OCI-LY3 (cell line): ENCODE results near the gene C9orf78.

Source experiments
- H2AFZ ChIP-seq: fragments of 200-600, 300-600 bp; shearing (Covaris generic); 2 replicates; pipeline ENCODE4 v1.6.0; 2014; ENCODE audit warnings: antibody characterized with exemption, low read depth, low read length
- H3K27ac ChIP-seq: fragments of 200-600, 300-600 bp; sonication (generic); 2 replicates; pipeline ENCODE4 v1.5.1; 2014; ENCODE audit warnings: mild to moderate bottlenecking, low read length, moderate library complexity, mixed read lengths
- H3K27me3 ChIP-seq: fragments of 200-600, 300-600 bp; sonication (generic); 2 replicates; pipeline ENCODE4 v1.6.1; 2014; ENCODE audit warnings: low read depth, low read length, mixed read lengths
- H3K36me3 ChIP-seq: fragments of 200-600, 300-600 bp; sonication (generic); replicated peaks from 2 replicates; pipeline ENCODE3; 2014; ENCODE audit warnings: low read depth, low read length, mixed read lengths
- H3K4me1 ChIP-seq: fragments of 300-600, 200-600 bp; sonication (generic); 2 replicates; pipeline ENCODE4 v1.6.1; 2014; ENCODE audit warnings: low read length, mixed read lengths
- H3K4me2 ChIP-seq: fragments of 200-600, 300-600 bp; sonication (generic); 2 replicates; pipeline ENCODE4 v1.6.1; 2014; ENCODE audit warnings: low read length, mixed read lengths
- H3K4me3 ChIP-seq: fragments of 300-600, 200-600 bp; sonication (generic); 2 replicates; pipeline ENCODE4 v1.5.1; 2014; ENCODE audit warnings: antibody characterized with exemption, mild to moderate bottlenecking, low read length, moderate library complexity
- H3K79me2 ChIP-seq: fragments of 300-600, 200-600 bp; shearing (Covaris generic); 2 replicates; pipeline ENCODE4 v1.6.1; 2014; ENCODE audit warnings: mild to moderate bottlenecking, low read length, mixed read lengths
- H3K9ac ChIP-seq: fragments of 300-600, 200-600 bp; shearing (Covaris generic); 2 replicates; pipeline ENCODE4 v1.6.0; 2014; ENCODE audit warnings: mild to moderate bottlenecking, low read length, moderate library complexity
- H3K9me3 ChIP-seq: fragments of 200-600, 300-600 bp; shearing (Covaris generic); 2 replicates; pipeline ENCODE4 v1.6.1; 2014; ENCODE audit warnings: low read length, mixed read lengths; ENCODE audit not compliant: insufficient read depth
- H4K20me1 ChIP-seq: fragments of 200-600, 300-600 bp; sonication (generic); 2 replicates; pipeline ENCODE4 v1.6.1; 2016; ENCODE audit warnings: low read length, mixed read lengths; ENCODE audit not compliant: insufficient read depth
- CTCF ChIP-seq: fragments of 200-600, 300-600 bp; sonication (generic); IDR thresholded peaks from 2 replicates; pipeline ENCODE4 v1.5.1; 2014; ENCODE audit warnings: antibody characterized with exemption, low read length, low read depth
- EZH2phosphoT487 ChIP-seq: fragments of 200-600 bp; shearing (Covaris generic); IDR thresholded peaks from 2 replicates; pipeline ENCODE4 v1.6.1; 2018; ENCODE audit warnings: antibody characterized with exemption, mixed run types, low read depth

Gene C9orf78

GRCh38 chr9:129840034-129840433 is 5.0 kb upstream of the C9orf78 start:
- Histone ChIP-seq H3K4me2 (no peak overlapping the region), H3K9ac (no peak overlapping the region), H3K27ac (no peak overlapping the region)

GRCh38 chr9:129839324-129840023 is 4.4 kb upstream of the C9orf78 start:
- H3K27ac ChIP-seq = no peak overlapping the region
- H3K4me3 ChIP-seq = no peak overlapping the region
- no peaks in the 10 kb centered on the region for H3K9me3 ChIP-seq
- TF ChIP-seq CTCF (no peak), EZH2phosphoT487 (no peak)
- no peak overlapping the region for H3K4me2 ChIP-seq
- H3K4me1 ChIP-seq = peaks cover 7% of the 10 kb centered on the region
- H3K9ac ChIP-seq = no peak overlapping the region
- H3K27me3 ChIP-seq = no peaks in the 10 kb centered on the region
- H2AFZ ChIP-seq = no peak overlapping the region
- H3K36me3 ChIP-seq = no peaks in the 10 kb centered on the region
- H3K79me2 ChIP-seq = peaks cover 14% of the 10 kb centered on the region
- no peaks in the 10 kb centered on the region for H4K20me1 ChIP-seq

More at GRCh38 chr9:129840034-129840433, 5.0 kb upstream of the C9orf78 start:
- no peaks in the 10 kb centered on the region for H4K20me1 ChIP-seq
- peaks cover 7% of the 10 kb centered on the region for H3K4me1 ChIP-seq
- H3K4me3 ChIP-seq = no peak overlapping the region
- no peaks in the 10 kb centered on the region for H3K27me3 ChIP-seq
- no peak for TF ChIP-seq CTCF
- no peak for TF ChIP-seq EZH2phosphoT487
- no peaks in the 10 kb centered on the region for H3K9me3 ChIP-seq
- H3K79me2 ChIP-seq = peaks cover 9% of the 10 kb centered on the region
- H2AFZ ChIP-seq = no peak overlapping the region
- H3K36me3 ChIP-seq = no peaks in the 10 kb centered on the region

GRCh38 chr9:129838707-129839259 is 3.7 kb upstream of the C9orf78 start:
- no peaks in the 10 kb centered on the region for H3K9me3 ChIP-seq
- peaks cover 21% of the 10 kb centered on the region for H3K79me2 ChIP-seq
- H2AFZ ChIP-seq = no peak overlapping the region
- no peaks in the 10 kb centered on the region for H3K36me3 ChIP-seq
- H3K9ac ChIP-seq = no peak overlapping the region
- H3K27ac ChIP-seq = no peak overlapping the region
- no peak overlapping the region for H3K4me2 ChIP-seq
- TF ChIP-seq CTCF (no peak), EZH2phosphoT487 (no peak)
- no peak overlapping the region for H3K4me3 ChIP-seq
- H3K27me3 ChIP-seq = no peaks in the 10 kb centered on the region
- H4K20me1 ChIP-seq = no peaks in the 10 kb centered on the region
- peaks cover 11% of the 10 kb centered on the region for H3K4me1 ChIP-seq

- Histone ChIP-seq H3K27ac (no peak overlapping the region), H3K27me3 (no peaks in the 10 kb centered on the region), H3K4me3 (peak overlapping the region; percentile 94), H3K4me2 (peak overlapping the region; percentile 87), H3K79me2 (peaks cover 27% of the 10 kb centered on the region), H3K9me3 (no peaks in the 10 kb centered on the region), H3K9ac (peak overlapping the region; percentile 76), H2AFZ (no peak overlapping the region), H3K4me1 (peaks cover 14% of the 10 kb centered on the region), H4K20me1 (no peaks in the 10 kb centered on the region), H3K36me3 (peaks cover 9% of the 10 kb centered on the region)
- TF ChIP-seq EZH2phosphoT487 (no peak), CTCF (no peak)
Observed at GRCh38 chr9:129836311-129837007, 1.4 kb upstream of the C9orf78 start.
